Calu3 (cell line): ENCODE measurements around the gene KRT78. TPM values are rescaled to one million over a fixed set of nuclear protein-coding genes. Genes with fewer than 3 reads are reported as not detected.
"Not testable (repeated sequence)": the region's sequence is repeated elsewhere in the genome, so short reads cannot be mapped to it uniquely, and the experiment has no call there.

Experiments
- BruUV-seq: library from RNA; stranded (reverse); fragments of 400-500 nt; replicated peaks from 2 replicates; lab custom pipeline; 2021; lab: Mats Ljungman, UMichigan
- CTCF ChIA-PET: fragments of 300-600 bp; sonication (Branson Sonifier 250); formaldehyde crosslinking; loops from one replicate; lab custom pipeline; 2022; ENCODE audit warnings: antibody characterized with exemption; lab: Charles Lee
- DNase-seq: peaks from one replicate; pipeline ENCODE4 v3.0.0; 2022
- H3K27ac Mint-ChIP-seq: one replicate; pipeline ENCODE4 v1.8.0; 2022; ENCODE audit warnings: mixed read lengths; ENCODE audit not compliant: unreplicated experiment
- H3K27me3 Mint-ChIP-seq: one replicate; pipeline ENCODE4 v1.8.0; 2022; ENCODE audit warnings: mixed read lengths; ENCODE audit not compliant: unreplicated experiment
- H3K36me3 Mint-ChIP-seq: one replicate; pipeline ENCODE4 v1.8.0; 2022; ENCODE audit warnings: mild to moderate bottlenecking, moderate library complexity, mixed read lengths; ENCODE audit not compliant: insufficient read depth, unreplicated experiment
- H3K4me1 Mint-ChIP-seq: one replicate; pipeline ENCODE4 v1.8.0; 2022; ENCODE audit warnings: mild to moderate bottlenecking, low read depth, mixed read lengths; ENCODE audit not compliant: unreplicated experiment
- H3K4me3 Mint-ChIP-seq: one replicate; pipeline ENCODE4 v1.8.0; 2022; ENCODE audit warnings: mild to moderate bottlenecking, low read depth, moderate library complexity, mixed read lengths; ENCODE audit not compliant: unreplicated experiment
- H3K9me3 Mint-ChIP-seq: one replicate; pipeline ENCODE4 v1.8.0; 2022; ENCODE audit warnings: low read depth, mixed read lengths; ENCODE audit not compliant: unreplicated experiment
- intact Hi-C: fragments of 100-400 bp; cut with micrococcal nuclease; formaldehyde crosslinking; loops from one replicate; pipeline ENCODE4 v1.10.0; 2022; ENCODE audit not compliant: unreplicated experiment
- total RNA-seq: library from RNA; stranded (reverse); gene quantifications from 2 replicates; pipeline ENCODE4 v1.2.3, GENCODE V29; 2022
- TF ChIP-seq, protein P1 (sequence below): fragments of 200-600 bp; IDR thresholded peaks from one replicate; pipeline ENCODE4 v1.8.0; 2022; ENCODE audit warnings: antibody characterized with exemption; ENCODE audit not compliant: unreplicated experiment

The KRT78 gene
- total RNA-seq, 1 experiment from 2014 or later = 0.59 TPM

DNA sequence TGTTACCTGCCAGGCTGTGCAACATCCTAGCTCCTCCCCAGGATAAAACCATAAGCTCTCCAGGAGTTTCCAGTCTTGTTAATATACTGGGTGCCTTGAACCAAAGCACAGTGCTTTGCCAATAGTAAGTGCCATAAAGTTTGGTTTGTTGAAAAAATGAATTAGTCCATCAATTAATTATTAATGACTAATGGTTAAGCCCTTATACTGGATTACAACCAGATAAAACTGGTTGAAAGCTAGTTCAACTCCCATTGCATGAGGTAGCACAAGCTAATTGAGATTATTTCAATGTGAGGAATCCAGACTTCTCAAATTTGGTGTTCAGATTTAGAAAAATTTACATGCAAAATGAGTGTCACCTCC is 51.3 kb downstream of the KRT78 start:
- BruUV-seq = no TSS peak
- intact Hi-C loops = no loop called here
- Mint-ChIP-seq H3K27ac (no peak overlapping the region), H3K4me3 (no peak overlapping the region), H3K4me1 (peaks cover 26% of the 10 kb centered on the region), H3K36me3 (no peaks in the 10 kb centered on the region), H3K27me3 (peaks cover 4% of the 10 kb centered on the region), H3K9me3 (no peaks in the 10 kb centered on the region)
- CTCF ChIA-PET = no interaction called here
- TF ChIP-seq, protein P1, sequence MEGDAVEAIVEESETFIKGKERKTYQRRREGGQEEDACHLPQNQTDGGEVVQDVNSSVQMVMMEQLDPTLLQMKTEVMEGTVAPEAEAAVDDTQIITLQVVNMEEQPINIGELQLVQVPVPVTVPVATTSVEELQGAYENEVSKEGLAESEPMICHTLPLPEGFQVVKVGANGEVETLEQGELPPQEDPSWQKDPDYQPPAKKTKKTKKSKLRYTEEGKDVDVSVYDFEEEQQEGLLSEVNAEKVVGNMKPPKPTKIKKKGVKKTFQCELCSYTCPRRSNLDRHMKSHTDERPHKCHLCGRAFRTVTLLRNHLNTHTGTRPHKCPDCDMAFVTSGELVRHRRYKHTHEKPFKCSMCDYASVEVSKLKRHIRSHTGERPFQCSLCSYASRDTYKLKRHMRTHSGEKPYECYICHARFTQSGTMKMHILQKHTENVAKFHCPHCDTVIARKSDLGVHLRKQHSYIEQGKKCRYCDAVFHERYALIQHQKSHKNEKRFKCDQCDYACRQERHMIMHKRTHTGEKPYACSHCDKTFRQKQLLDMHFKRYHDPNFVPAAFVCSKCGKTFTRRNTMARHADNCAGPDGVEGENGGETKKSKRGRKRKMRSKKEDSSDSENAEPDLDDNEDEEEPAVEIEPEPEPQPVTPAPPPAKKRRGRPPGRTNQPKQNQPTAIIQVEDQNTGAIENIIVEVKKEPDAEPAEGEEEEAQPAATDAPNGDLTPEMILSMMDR = no peak
- DNase-seq = no peak

- CTCF ChIA-PET = no interaction called here
Measured at GRCh38 chr12:52796839-52797528, 51.8 kb downstream of the KRT78 start.

GRCh38 chr12:52796429-52796794 is 52.4 kb downstream of the KRT78 start:
- DNase-seq = no peak
- H3K4me1 Mint-ChIP-seq = peaks cover 26% of the 10 kb centered on the region
- TF ChIP-seq, protein P1 = no peak
- H3K9me3 Mint-ChIP-seq = no peaks in the 10 kb centered on the region
- CTCF ChIA-PET = no interaction called here
- no peaks in the 10 kb centered on the region for H3K27me3 Mint-ChIP-seq
- H3K27ac Mint-ChIP-seq = no peak overlapping the region
- no peaks in the 10 kb centered on the region for H3K36me3 Mint-ChIP-seq
- no peak overlapping the region for H3K4me3 Mint-ChIP-seq
- intact Hi-C loops = no loop called here
- BruUV-seq = no TSS peak

More at GRCh38 chr12:52796839-52797528, 51.8 kb downstream of the KRT78 start:
- no peak overlapping the region for H3K4me3 Mint-ChIP-seq
- TF ChIP-seq, protein P1 = no peak
- DNase-seq = no peak
- no peaks in the 10 kb centered on the region for H3K27me3 Mint-ChIP-seq
- H3K9me3 Mint-ChIP-seq = no peaks in the 10 kb centered on the region
- no TSS peak for BruUV-seq
- intact Hi-C loops = no loop called here
- H3K27ac Mint-ChIP-seq = no peak overlapping the region
- H3K36me3 Mint-ChIP-seq = no peaks in the 10 kb centered on the region
- peaks cover 26% of the 10 kb centered on the region for H3K4me1 Mint-ChIP-seq

DNA sequence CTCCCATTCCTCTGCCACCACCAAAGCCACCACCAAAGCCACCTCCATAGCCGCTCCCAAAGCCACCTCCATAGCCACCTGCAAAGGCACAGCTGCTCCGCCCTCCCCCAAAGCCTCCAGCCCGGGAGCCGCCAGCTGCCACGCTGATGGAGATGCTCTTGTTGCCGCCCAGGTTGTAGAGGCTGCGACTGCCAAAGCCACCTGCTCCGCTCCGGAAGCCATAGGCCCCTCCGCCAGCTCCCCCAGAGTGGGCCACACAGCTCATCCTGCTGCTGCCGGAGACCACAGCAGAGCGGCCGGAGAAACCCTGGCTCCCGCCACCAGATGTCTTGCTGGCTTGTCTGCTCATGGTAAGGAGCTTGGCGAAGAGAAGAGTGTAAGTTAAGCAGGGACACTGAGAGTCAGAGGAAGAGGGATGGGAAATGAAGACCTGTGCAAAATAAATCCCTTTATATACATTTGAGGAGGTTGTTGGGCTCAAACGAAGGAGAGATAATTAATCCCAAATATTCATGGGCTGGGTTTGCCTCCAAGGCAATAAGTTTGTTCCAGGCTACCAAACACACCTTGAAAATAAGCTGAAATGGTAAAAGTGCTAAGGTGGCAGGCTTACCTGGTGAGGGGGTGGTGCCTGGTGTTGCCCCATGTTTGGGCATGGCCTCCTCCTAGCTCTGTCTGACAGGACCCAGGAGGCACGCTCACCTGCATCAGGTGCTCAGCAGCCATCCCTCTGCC is 52.9 kb downstream of the KRT78 start, which contains the start of gene KRT3:
TSS of gene KRT3 (minus strand) at position 424 of the 735 bp plus-strand sequence. CDS start at position 349, 75 bp downstream.
- Mint-ChIP-seq H3K9me3 (no peaks in the 10 kb centered on the region), H3K27me3 (no peaks in the 10 kb centered on the region), H3K36me3 (no peaks in the 10 kb centered on the region), H3K4me3 (no peak within 1 kb of the TSS), H3K4me1 (peaks cover 26% of the 10 kb centered on the region), H3K27ac (no peak within 1 kb of the TSS)
- TF ChIP-seq, protein P1 = no peak
- intact Hi-C loops = no loop called here
- DNase-seq = no peak
- BruUV-seq = no TSS peak
- CTCF ChIA-PET = no interaction called here

DNA sequence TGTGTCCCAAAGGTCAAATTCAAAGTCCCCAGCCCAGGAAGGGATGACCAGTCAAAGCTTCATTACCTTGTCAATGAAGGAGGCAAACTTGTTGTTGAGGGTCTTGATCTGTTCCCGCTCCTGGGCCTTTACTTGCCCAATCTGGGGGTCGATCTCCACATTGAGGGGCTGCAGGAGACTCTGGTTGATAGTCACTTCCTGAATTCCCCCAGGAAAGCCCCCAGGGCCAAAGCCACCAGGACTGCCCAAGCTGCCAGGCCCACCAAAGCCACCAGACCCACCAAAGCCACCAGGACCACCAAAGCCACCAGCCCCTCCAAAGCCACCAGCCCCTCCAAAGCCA is 53.5 kb downstream of the KRT78 start:
- CTCF ChIA-PET, DNase-seq, BruUV-seq, H3K36me3 Mint-ChIP-seq, H3K27me3 Mint-ChIP-seq, H3K9me3 Mint-ChIP-seq, H3K27ac Mint-ChIP-seq, intact Hi-C loops, H3K4me3 Mint-ChIP-seq: not testable (repeated sequence)
- peaks cover 24% of the 10 kb centered on the region for H3K4me1 Mint-ChIP-seq
